ENCODE measurements around the gene UBE4A.

- no peak for TF ChIP-seq POLR2AphosphoS5 (IDR thresholded peaks at IDR 0.05)
- TF ChIP-seq CTCF (IDR thresholded peaks at IDR 0.05): peak; percentile 23 to 56 (median 42)
- no peak for TF ChIP-seq POLR2A (IDR thresholded peaks at IDR 0.05)
Measured at GRCh38 chr11:118353084-118353710, 6.2 kb upstream of the UBE4A start.
